ENCODE measurements around the gene PDLIM5. TPM values are rescaled to one million over a fixed set of nuclear protein-coding genes. Genes with fewer than 3 reads are reported as not detected.
"Not testable (repeated sequence)": the region's sequence is repeated elsewhere in the genome, so short reads cannot be mapped to it uniquely, and the experiment has no call there.

Gene PDLIM5
- total RNA-seq, 1 experiment from 2014 or later = 14.1 TPM

DNA sequence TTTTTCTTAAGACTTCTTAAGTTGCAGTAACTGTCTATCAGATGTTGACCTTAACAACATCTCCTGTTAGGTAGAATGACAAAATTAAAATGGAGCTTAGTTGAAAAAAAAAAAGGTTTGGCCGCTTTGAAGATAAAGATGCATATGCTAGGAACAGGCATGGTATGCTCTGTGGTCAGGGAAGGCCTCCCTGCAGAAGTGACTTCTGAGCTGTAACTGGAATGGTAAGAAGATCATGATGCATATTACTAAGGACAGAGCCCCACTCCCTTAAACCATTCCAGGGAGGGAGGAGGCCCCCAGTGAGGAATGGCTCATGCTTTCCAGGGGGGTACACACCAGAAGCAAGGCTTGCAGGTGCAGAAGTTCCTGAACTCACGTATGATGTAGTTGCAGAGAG is 43.7 kb downstream of the PDLIM5 start:
- DNase-seq (ENCODE audit: low spot score) = no peak

DNA sequence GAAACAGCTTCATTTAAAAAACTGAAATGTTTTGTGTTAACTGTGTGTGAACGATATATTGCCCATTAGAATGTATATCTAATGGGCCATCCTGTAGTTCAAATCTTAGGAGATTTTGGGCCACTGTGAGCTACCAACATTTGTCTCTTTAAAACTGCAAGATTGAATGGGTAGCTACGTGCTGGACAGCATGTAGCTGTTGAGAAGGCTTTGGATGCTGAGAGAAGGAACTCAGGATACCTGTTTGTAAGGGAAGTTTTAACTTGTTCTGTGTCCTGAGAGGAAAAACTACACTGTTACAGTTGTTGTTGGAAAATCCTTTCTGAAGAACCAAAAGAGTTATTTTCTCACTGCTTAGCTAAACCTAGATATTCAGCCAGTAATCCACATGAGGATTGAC is 45.9 kb downstream of the PDLIM5 start:
- no peak for DNase-seq (ENCODE audit: low spot score)

GRCh38 chr4:94498502-94498901 is 46.8 kb downstream of the PDLIM5 start:
- DNase-seq (ENCODE audit: low spot score) = no peak

- DNase-seq (ENCODE audit: low spot score) = no peak
Observed at GRCh38 chr4:94500685-94501084, 48.9 kb downstream of the PDLIM5 start.

DNA sequence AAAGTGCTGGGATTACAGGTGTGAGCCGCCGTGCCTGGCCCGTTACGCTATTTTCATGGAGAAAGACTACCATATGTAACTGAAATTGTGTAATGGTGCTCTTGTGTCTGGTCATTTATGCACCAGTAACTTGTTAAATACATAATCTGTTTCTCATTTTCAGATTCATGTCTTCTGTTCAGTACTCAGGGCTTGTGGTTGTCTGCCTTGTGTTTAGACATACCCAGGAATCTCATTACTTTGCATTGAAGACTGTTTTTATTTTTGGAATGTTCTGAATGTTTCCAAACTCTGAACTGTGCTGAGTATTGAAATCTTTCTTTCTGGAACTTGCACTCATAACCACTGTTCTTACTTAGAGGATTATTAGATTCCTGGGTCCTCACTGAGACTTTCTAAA is 52.8 kb downstream of the PDLIM5 start:
- no peak for DNase-seq (ENCODE audit: low spot score)

GRCh38 chr4:94506822-94507221 is 55.1 kb downstream of the PDLIM5 start:
- no peak for DNase-seq (ENCODE audit: low spot score)

GRCh38 chr4:94507281-94507680 is 55.5 kb downstream of the PDLIM5 start:
- DNase-seq (ENCODE audit: low spot score) = no peak

DNA sequence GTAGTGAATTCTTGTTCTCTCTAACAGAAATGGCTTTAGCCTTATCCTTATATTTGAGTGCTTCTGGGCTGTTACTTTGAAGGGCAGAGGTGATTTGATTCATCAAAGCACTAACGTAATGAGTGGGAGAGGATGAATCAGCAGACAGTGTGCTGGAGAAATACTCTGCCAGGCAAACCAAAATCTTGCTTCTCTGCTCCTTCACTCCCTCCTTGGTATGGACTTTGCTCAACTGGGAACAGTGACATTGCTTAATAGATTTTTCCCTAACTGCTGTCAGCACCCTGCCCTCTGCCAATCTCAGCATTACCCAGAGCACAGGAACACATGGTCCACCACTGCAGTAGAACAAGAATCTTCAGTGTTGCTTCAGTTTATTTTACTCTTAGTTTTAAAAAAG is 56.0 kb downstream of the PDLIM5 start:
- DNase-seq (ENCODE audit: low spot score) = peak; percentile 60

GRCh38 chr4:94508296-94508695 is 56.6 kb downstream of the PDLIM5 start:
- no peak for DNase-seq (ENCODE audit: low spot score)

- no peak for DNase-seq (ENCODE audit: low spot score)
Observed at GRCh38 chr4:94508806-94509205, 57.1 kb downstream of the PDLIM5 start.

DNA sequence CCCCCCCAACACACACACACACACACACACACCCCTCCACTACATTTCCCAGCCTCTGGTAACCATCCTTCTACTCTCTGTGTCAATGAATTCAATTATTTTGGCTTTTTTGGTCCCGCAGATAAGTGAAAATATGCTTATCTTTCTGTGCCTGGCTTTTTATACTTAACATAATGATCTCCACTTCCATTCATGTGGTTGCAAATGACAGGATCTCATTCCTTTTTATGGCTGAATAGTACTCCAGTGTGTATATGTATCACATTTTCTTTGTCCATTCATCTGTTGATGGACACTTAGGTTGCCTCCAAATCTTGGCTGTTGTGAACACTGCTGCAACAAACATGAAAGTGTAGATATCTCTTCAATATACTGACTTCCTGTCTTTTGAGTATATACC is 59.8 kb downstream of the PDLIM5 start:
- DNase-seq (ENCODE audit: low spot score) = no peak

- DNase-seq (ENCODE audit: low spot score) = not testable (repeated sequence)
Observed at GRCh38 chr4:94513532-94513931, 61.8 kb downstream of the PDLIM5 start.

DNA sequence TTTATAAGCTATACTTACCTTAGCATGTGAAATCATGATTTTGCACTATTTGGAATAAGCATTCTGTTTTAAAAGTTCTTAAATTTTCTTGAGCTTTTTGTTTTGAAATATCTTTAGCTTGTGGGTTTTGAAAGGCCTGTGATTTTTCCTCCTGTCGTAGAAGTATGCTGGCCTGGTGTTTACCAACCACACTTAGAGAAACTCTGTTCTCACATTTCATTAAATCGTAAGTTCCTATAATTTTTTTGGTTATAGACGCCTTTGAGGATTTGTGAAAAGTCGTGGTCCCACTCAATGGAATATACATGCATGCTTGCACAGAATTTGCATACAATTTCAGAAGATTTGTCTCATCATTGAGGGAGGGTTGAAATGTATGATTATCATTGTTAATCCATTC is 63.6 kb downstream of the PDLIM5 start:
- no peak for DNase-seq (ENCODE audit: low spot score)

GRCh38 chr4:94516067-94516466 is 64.3 kb downstream of the PDLIM5 start:
- peak; percentile 30 for DNase-seq (ENCODE audit: low spot score)

DNA sequence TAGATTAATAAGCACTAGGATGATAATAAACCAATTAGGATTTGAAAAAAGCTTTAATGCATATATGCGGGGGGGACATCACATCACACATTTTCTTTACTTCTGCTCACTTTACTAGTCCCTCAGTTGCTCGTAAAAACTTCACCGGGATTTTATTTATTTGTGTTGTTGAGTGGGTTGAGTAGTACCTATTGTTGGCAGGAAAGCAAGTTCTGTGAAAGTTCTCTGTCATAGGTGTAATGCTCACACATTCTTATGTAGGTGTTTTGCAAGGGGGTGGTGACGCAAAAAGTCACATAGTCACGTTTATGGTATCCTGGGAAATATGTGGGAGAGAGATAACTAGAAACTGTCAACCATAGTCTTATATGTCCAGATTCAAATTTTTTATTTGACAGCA is 65.3 kb downstream of the PDLIM5 start:
- peak; percentile 5 for DNase-seq (ENCODE audit: low spot score)

DNA sequence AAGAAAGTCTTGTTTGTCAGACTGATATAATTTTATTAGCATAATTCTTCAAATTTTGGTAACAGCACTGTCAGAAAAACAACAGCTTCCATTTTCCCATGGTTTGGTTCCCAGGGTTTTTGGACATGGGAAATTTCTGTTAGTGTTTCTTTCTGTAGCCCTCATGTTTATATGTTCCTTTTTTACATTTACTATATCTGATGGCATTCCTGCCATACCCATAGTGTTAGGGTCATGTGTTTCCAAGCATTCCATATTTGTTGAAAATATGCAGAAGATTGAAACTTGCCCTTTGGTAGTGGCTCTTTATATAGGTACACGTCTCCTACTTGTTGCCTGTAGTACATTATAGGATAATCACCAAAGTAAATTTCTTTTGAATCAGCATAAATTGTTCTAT is 65.8 kb downstream of the PDLIM5 start:
- no peak for DNase-seq (ENCODE audit: low spot score)

DNA sequence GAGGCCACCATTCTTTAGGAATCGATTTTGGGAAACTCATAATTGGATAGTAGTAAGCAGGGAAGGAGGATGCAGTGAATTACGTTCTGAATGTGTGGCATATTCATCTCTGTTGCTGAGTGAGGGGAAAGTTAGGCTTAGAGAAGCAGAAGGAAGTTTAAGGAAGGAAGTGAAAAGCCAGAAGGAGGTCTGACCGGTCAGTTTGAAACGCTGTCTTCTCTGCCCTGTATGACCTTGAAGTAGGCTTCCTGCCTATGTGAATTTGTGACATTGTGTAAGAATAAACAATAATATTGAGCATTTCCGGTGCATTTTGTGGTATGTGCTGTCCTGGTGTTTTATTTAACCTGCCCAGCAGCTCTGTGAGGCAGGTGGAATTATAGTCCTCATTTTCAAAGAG is 67.3 kb downstream of the PDLIM5 start:
- no peak for DNase-seq (ENCODE audit: low spot score)

DNA sequence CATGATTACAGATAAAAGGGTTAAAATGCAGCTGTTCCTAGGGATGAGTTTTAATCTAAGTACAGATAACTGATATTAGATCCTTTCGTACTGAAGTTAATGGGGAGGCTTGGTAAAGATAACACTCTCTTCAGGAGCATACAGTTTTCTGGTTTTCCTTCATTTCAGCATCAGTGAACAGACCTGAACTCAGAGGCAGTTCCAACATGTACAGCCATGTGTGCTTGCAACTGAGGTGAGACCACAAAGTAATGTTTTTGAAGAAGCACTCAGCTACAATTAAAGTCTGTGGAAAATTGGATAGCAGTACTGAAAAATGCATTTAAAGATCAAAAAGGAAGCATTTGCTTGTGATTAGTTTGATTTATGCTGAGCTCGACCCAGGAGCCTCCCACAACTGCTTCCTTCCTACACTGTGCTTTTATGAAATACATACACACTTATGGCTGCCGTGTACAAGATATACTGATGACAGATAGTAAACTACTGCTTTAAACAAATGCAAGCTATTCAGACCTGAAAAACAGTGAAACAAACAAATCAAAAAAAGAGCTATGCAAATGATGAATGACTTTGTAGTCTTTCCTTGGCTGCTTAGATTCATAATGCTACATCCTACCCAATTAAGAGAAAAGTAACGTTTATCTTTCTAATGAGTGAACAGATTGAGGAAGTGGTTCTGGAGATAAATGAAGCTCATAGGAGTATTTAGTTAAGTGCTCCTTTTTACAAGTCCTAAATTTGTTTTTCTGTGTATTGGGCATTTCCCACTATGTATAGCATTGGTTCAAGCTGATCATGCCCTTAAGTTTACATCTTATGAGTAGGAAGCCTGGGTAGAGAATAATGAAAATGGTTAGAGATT is 68.4 kb downstream of the PDLIM5 start:
- DNase-seq (ENCODE audit: low spot score) = no peak

DNA sequence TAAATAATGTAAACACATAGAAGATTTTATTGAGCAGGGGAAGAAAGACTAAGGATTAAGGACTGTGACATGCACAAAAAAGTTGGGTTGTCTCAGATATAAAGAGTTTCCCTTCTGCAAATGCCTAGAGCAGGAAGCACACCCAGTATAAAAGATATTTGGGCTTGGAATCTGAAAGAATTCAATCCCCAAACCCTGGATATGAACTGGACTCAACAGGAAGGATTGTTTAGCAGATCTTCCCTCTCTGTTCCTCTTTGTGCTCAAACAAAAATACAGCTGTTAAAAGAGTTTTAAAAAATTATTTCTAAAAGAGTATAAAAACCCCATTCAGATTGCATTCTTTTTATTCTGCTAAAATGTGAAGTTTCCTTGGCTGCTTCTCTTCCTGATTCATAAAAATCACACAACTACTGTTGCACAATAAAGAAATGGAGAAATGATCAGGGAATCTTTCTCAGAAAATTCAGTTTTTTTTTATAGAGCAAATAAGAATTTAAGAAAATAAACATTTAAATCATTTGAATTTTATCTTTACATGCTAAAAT is 71.4 kb downstream of the PDLIM5 start:
- DNase-seq (ENCODE audit: low spot score) = no peak

- DNase-seq (ENCODE audit: low spot score) = peak; percentile 36
Observed at GRCh38 chr4:94523617-94524016, 71.9 kb downstream of the PDLIM5 start.

GRCh38 chr4:94525993-94526728 is 74.4 kb downstream of the PDLIM5 start:
- DNase-seq (ENCODE audit: low spot score) = no peak

GRCh38 chr4:94527556-94528233 is 76.0 kb downstream of the PDLIM5 start:
- no peak for DNase-seq (ENCODE audit: low spot score)
